Right ventricle myocardium inferior (tissue), 1 donor: ENCODE results near the gene LRCH4. TPM values are rescaled to one million over a fixed set of nuclear protein-coding genes. Genes with fewer than 3 reads are reported as not detected.

Experiments used
- ATAC-seq: fragments of 200-7000 bp; cut with Tn5 transposase; one replicate; pipeline ENCODE4 v1.9.1; 2020; ENCODE audit warnings: mild to moderate bottlenecking, moderate library complexity
- DNase-seq: peaks from one replicate; pipeline ENCODE4 v3.0.0; 2021; ENCODE audit errors: missing footprints
- intact Hi-C: fragments of 100-400 bp; cut with DNase I; formaldehyde crosslinking; loops from one replicate; pipeline ENCODE4 v1.11.0; 2022
- long read RNA-seq: library from polyadenylated mRNA; unstranded; transcript quantifications from one replicate; pipeline ENCODE4 v2.0.0, GENCODE V29; 2021
- total RNA-seq: library from RNA; stranded (reverse); fragmentation: NEBNext Ultra II Directional; extraction: Animal tissue kit (Norgen Biotek cat#: 25700); gene quantifications from one replicate; pipeline ENCODE4 v1.2.1, GENCODE V29; 2021
- donor health status: DM: no; HTN: yes; CAD: no; lungs with severe emphysema.

The LRCH4 gene, protein sequence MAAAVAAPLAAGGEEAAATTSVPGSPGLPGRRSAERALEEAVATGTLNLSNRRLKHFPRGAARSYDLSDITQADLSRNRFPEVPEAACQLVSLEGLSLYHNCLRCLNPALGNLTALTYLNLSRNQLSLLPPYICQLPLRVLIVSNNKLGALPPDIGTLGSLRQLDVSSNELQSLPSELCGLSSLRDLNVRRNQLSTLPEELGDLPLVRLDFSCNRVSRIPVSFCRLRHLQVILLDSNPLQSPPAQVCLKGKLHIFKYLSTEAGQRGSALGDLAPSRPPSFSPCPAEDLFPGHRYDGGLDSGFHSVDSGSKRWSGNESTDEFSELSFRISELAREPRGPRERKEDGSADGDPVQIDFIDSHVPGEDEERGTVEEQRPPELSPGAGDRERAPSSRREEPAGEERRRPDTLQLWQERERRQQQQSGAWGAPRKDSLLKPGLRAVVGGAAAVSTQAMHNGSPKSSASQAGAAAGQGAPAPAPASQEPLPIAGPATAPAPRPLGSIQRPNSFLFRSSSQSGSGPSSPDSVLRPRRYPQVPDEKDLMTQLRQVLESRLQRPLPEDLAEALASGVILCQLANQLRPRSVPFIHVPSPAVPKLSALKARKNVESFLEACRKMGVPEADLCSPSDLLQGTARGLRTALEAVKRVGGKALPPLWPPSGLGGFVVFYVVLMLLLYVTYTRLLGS
- total RNA-seq: 29.3 TPM
- long read RNA-seq, transcript LRCH4-201 (18 exons, 2,552 nt): major isoform, 20 of 29 reads
- long read RNA-seq, partial matches to known transcripts: 2 of 29 reads
- long read RNA-seq, other reads (novel, unspliced or antisense): 6 of 29 reads

DNA sequence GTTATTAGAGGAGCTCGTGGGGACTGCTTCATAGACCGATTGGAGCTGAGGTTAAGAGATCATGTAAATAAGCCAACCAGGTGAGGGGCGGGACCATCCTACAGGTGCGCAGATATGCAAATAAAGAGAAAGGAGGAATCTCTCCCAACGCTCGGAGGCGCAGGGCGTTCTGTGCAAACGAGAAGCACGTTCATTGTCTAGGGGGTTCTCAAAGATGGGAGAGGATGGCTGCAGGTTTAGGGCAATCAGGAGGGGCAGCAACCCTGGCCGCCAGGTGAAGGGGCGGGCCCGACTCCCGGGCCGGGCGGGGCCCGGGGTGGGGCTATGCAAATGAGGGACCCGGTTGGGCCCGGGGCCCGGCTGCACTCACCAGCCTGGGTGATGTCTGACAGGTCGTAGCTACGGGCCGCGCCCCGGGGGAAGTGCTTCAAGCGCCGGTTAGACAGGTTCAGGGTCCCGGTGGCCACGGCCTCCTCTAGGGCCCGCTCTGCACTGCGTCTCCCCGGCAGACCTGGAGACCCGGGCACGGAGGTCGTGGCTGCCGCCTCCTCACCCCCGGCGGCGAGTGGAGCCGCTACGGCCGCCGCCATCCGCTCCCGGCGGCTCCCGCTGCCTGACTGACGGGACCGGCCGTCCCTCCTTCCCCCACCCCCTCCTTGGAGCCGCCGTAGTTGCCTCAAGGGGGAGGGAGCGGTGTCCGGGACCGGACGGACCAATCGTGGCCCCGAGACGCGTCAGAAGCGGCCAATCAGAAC lies at the start of gene LRCH4:
Gene LRCH4, minus strand, starts transcription at position 619 of the 755 bp plus-strand sequence. Its CDS starts 29 bp downstream, at position 590.
- ATAC-seq (no peak), DNase-seq (peak; percentile 68)
- intact Hi-C loops: loop anchor here (2.0 to 5.0 kb wide), 3 partner anchors 27 to 107 kb away; partner anchors contain the start of genes GIGYF1, GNB2 and MOSPD3

DNA sequence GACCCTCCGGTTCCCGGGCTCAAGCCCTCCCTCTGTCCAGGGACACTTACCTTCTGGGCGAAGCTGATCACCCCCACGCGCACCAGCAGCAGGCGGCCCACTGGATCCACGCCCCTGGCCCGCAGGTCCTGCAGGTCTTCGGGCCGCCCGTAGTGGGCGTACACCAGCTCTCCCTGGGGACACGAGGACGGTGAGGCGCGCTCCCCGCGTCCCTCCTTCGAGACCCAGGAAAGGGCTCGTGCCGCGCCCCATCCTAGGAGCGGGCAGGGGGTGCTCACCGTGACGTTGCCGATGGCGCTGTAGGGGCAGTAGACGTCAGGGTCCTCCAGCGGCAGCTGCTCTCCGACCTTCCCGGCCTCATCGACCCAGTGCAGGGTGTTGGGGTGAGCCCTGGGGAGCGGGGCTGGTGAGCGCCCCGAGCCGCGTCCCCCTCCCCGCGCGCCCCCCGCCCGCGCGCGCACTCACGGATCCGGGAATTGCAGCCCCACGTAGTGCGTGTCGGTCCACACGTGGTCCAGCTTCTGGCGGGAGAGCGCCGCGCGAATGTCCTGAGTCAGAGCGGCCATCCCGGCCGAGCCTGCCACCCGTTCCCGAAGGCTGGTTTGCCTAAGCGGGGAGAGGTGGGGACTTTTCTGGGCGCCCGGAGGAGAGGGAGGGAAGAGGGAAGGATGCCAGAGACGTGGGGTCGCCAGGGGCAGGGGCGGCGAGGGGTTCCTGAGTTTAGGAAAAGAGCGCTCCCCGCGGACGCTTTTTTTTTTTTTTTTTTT lies 47.2 kb upstream of the LRCH4 start:
- peak; percentile 70 for DNase-seq
- ATAC-seq: peak; percentile 51
- intact Hi-C loops: loop anchor here (1.0 kb wide), 1 partner anchor 58 kb away; no protein-coding TSS in a partner anchor

DNA sequence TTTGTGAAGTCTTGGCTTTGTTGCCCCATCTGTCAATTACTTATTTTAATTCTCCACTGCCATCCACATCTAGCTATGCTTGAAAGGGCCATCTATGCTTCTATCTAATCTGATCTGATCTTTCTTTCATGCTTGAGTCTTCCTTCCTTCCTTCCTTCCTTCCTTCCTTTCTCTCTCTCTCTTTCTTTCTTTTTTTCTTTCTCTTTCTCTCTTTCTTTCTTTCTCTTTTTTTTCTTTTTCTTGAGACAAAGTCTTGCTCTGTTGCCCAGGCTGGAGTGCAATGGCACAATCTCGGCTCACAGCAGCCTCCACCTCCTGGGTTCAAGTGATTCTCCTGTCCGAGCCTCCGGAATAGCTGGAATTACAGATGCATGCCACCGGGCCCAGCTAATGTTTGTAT lies 44.1 kb upstream of the LRCH4 start:
- intact Hi-C loops: no loop called here
- DNase-seq: no peak

DNA sequence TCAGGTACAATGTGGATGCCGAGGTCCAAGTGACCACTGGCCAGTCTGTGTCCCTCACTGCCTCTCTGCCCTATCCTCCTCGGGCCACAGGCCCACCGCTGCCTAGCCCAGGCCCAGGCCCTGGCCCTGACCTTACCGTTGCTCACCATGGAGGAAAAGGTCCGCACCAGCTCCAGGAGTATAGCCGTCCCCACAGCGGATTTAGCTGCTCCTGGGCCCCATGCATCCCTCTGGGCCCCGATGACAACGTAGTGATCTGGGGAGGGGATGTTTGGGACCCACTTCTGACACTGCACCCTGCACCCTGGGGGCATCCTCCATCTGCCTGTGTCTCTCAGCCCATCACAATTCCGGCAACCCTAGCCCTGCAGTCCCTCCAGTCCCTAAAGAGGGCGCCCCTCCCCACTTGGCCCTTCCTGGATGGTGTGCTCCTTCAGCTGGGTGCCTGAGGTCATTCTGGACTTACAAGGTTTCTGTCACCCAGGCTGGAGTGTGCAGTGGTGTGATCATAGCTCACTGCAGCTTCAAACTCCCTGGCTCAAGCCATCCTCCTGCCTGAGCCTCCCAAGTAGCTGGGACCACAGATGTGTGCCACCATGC lies 43.3 kb upstream of the LRCH4 start:
- intact Hi-C loops: loop anchor here (5.0 kb wide), 1 partner anchor 43 kb away; the partner anchor contains the start of gene GNB2
- DNase-seq: no peak
- no peak for ATAC-seq

More for the DNA sequence above, 44.1 kb upstream of the LRCH4 start:
- ATAC-seq: no peak

DNA sequence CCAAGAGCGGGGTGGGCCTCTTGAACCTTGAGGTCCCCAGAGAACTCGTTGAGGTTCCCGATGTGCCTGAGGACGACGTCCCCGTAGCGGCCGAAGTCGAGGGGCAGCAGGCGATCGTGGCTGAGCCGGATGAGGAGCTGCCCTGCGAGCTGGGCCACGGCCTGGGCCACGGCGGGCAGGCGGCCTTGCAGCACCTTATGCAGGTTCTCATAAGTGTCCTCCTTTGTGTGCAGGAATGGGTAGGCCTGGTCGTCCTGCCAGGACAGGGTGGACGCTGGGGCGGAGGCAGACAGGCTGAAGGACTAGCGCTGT lies 41.3 kb upstream of the LRCH4 start:
- DNase-seq (no peak), ATAC-seq (no peak)
- intact Hi-C loops: loop anchor here (5.0 kb wide), 1 partner anchor 45 kb away; the partner anchor contains the start of gene GNB2

DNA sequence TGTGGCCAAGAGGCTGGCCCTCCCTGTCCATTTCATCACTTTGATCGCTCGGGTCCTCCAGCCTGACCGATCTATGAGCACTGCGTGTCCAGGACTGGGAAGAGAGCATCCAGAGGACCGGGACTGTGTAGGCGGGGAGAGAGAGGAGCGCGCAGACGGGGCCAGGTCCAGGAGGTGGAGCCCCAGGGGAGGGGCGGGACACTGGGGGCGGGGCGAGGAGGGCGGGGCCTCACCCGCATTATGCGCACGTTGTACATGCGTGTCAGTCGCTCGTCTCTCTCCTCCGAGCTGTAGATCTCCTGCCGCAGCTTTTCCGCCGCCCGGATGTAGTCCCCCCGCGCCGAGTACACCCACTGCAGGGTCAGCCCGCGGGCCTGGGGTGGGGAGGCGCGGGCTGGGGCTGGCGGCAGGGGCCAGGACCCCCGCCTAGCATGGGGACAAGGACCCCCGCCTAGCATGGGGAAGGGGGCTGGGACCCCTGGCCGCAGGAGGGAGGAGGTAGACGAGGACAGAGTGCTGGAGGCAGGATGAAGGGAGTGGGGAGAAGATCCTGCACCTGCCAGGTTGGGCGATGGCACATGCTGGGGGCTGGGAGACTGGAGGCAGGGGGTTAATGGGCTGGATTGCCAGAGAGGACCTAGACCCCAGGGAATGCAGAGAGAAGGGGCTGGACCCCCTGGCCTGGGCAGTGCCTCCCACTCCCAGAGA lies 40.8 kb upstream of the LRCH4 start:
- ATAC-seq (peak; percentile 97), DNase-seq (peak; percentile 89)
- intact Hi-C loops: loop anchor here (5.0 kb wide), 1 partner anchor 46 kb away; the partner anchor contains the start of gene GNB2

DNA sequence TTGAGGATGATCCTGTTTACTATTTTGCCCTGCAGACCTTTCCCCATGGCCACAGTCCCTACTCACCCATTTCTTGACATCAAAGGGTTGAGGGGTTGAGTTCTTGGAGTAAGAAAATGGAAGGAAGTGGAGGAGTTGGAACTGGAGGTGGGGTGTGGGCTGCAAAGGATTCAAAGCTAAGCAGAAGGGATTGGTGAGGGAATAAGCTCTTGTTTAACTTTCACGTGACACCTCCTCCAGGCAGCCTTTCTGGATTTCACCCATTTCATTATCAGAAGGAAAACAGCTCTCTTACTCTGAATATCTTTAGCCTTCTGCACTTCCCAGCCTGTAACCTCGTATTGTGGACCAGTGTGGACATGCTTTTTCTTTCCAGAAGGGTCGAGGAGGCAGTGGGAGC lies 40.1 kb upstream of the LRCH4 start:
- no peak for ATAC-seq
- DNase-seq: no peak
- intact Hi-C loops: loop anchor here (5.0 kb wide), 1 partner anchor 46 kb away; the partner anchor contains the start of gene GNB2

DNA sequence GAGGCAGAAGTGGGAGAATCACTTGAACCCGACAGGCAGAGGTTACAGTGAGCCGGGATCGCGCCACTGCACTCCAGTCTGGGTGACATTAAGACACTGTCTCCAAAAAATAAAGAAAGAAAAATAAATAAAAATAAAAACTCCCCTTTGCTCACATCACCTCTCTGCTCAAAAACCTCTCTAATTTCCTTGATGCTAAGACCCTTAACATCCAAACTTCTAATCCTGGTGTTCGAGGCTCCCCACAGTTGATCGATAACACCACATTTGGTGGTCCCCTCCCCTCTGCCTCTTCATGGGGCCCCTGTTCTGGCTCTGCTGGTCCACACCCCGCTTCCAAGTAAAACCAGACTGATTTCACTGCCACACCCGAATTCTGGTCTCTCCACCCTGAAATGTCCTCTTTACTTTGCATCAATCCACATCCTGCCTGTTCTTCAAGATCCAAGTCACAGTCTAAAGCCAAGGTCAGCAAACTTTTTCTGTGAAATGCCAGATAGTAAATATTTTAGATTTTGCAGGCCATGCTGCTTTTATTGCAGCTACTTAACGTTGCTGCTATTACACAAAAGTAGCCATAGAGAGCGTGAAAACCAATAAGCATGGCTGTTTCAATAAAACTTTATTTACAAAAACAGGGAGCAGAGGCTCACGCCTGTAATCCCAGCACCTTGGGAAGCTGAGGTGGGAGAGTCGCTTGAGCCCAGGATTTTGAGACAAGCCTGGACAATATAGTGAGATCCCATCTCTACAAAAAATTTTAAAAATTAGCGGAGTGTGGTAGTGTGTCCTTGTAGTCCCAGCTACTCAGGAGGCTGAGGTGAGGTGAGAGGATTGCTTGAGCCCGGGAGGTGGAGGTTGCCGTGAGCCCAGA lies 38.3 kb upstream of the LRCH4 start:
- DNase-seq: no peak
- intact Hi-C loops: no loop called here
- no peak for ATAC-seq

DNA sequence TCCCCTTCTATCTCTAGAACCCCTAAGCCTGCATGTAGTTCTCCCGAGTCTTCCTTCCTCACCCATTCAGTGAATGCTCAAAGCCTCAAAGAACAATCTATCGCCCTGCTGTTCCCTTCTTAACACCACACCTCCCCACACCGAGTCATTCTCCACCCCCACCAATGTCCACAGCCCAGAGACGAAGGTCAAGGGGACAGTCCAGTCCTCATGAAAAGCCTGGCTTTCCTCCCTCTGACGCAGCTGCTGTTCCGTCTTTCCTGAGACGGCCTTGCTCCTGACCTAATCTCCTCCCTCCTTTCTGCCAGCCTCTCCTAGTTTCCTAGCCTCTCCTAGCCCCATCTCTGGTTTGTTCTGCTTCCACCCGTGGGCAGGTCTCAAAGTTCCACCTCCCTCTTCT lies 35.6 kb upstream of the LRCH4 start:
- DNase-seq (no peak), ATAC-seq (no peak)
- intact Hi-C loops: no loop called here

DNA sequence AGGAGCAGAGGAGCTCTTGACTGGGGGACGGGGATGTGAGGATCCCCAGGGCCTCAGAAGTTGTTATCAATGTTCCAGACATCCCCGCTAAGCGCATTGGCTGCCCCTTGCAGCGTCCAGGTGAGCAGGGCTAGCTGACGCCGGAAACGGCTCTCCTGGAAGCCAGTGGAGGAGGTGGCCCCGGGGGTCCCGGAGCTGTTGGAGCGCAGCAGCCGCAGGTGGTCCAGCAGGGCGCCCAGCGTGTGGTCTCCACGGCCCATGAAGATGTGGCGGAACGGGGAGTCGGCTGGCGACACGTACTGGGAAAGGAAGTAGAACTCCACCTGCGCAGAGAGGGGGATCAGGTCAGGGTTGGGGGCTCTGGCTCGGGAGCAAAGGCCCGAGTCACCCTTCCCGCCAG lies 34.9 kb upstream of the LRCH4 start:
- DNase-seq (no peak), ATAC-seq (no peak)
- intact Hi-C loops: no loop called here

DNA sequence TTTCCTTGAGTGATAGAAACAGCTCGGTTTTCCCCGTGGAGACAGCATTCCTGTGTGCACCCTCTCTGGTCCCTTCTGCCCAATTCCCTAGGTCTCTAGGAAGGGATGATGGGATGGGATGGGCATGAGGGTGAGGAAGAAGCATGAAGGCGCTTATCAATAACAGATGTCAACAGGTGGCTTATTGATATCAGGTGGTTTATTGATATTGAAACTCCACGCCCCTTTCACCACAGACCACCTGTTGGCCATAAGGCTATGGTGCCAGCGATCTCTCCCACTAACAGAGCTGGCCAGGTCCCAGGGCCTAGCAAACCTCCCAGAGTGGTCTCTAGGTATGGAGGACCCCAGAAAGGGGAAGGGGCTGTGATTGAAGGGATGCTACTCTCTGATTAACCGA lies 34.3 kb upstream of the LRCH4 start:
- no peak for ATAC-seq
- no peak for DNase-seq
- intact Hi-C loops: no loop called here

DNA sequence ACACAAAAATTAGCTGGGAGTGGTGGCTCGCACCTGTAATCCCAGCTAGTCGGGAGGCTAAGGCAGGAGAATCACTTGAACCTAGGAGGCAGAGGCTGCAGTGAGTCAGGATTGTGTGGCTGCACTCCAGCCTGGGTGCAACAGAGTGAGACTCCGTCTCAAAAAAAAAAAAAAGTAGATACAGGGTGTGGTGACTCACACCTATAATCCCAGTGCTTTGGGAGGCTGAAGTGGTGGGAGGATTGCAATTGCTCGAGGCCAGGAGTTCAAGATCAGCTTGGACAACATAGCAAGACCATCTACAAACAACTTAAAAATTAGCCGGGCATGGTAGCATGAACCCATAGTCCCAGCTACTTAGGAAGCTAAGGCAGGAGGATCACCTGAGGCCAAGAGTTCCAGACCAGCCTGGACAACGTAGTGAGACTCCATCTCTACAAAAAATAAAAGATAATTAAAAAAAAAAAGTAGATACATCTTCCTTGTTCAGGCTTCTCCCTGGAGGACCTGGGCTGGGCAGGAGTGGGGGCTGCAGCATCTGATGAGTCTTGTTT lies 28.5 kb upstream of the LRCH4 start:
- intact Hi-C loops: loop anchor here (5.0 to 10.0 kb wide), 2 partner anchors 78 to 240 kb away; partner anchors contain the start of genes GIGYF1 and SLC12A9
- no peak for ATAC-seq
- DNase-seq: no peak

DNA sequence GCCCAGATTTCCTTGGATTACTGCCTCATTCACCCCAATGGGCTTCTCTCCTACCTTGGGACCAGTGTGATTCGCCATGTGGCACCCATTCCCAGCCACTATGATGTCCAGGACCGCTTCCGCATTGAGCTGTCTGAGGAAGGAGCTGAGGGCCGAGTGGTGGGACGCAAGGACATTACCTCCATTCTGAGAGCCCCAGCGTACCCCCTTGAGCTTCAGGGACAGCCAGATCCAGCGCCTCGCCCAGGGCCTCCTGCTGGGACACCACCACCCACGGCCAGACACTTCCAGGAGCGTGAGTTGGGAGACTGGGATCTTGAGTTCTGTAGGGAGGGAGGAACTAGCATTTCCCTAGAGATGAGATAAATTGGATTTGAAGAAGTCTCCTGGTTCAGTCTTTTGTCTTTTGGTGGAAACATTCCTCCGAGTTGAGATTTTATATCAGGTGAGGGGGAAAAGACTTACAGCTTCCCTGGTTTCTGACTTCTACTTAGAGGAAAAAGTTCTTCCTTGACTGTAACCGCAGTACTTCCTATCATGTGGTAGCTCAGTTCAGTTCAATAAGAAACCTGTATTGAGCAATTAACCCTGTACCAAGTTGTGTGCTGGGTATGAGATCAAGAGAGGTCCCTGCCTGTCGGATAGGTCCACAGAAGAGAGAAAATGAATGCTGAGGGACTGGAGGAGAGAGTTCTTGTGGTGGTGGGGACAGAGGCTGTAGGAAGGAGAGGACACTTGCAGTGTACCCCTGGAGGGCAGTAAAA lies 27.7 kb upstream of the LRCH4 start:
- no peak for ATAC-seq
- DNase-seq: no peak
- intact Hi-C loops: loop anchor here (2.0 to 10.0 kb wide), 3 partner anchors 27 to 241 kb away; partner anchors contain the start of genes FBXO24, GIGYF1, LRCH4 and SLC12A9

DNA sequence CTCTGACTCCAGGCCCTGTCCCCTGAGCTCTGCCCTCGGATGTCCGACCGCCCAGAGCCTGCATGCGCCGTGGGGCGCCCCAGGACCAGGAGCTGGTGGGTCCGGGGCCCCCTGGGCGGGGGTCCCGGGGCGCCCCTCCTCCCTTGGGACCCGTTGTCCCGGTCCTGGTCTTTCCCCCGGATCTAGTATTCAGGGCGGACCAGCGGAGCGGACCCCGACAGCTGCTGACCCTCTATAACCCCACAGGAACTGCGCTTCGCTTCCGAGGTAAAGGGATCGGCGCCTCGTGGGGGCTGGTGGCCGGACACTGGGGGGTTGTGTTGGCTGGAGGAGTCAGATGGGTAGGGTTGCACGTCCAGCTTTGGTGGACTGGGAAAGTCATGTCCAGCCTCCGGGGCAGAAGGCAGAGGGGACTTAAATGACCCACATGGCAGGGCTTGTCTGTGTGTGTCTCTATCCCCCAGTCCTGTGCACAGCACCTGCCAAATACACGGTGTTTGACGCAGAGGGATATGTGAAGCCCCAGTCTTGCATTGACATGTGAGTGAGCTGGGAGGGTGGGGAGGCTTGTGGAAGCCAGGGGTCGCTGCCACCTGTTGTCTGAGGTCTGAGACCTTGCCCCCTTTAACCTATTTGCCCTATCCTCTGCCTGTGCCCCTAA lies 26.9 kb upstream of the LRCH4 start:
- intact Hi-C loops: loop anchor here (1.0 to 10.0 kb wide), 4 partner anchors 26 to 242 kb away; partner anchors contain the start of genes FBXO24, GIGYF1, GNB2 and LRCH4
- DNase-seq: peak; percentile 71
- ATAC-seq: peak; percentile 2
